ENCODE results near the gene CPNE9.

The CPNE9 gene

DNA sequence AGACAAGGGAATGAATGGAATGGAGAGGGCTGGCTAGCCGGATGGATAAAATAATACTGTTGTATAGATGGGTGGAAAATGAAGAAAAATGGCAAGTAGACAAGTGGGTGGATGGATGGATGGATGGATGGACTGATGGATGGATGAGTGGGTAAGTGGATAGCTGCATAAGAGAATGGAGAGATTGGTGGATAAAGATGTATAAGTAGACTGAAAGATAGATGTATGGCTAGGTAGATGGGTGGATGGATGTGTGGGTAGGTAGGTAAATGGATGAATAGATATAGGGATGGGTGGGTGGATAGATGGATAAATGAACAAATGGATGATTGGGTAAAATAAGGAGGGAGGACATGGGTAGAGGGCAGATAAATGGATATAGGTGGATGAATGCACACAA, 13.9 kb downstream of the CPNE9 start:
- DNase-seq, result no peak

GRCh38 chr3:9718118-9718517, 14.5 kb downstream of the CPNE9 start:
- no peak for DNase-seq

DNA sequence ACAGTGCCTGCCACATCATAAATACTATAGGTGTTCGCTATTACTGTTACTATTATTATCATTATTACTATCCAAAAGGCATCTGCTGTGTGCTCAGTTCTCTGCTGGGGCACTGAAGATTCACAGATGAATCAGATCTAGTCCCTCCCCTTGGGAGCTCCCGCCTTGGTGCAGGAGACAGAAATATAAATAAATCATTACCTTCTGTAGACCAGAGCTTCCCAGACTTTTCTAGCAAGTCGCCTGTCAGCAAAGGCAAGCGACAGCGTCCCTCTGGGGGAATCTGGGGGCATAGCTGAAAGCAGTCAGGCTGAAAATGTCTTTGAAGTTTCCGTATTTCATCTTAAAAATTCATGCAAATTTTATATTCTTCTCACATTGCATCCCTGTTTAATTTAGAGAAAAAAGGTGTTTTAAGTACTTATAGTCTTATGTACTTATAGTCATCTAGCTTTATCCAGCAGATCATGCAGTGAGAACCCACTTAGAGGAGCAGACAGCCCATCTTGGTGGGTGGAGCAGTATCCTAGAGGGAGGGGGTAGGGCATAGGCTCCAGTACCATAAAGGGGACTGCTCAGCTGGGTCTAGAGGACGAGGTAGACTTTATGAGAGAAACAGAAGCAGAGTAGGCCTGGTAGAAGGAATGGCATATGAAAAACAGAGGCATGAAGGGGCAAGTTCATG, 17.5 kb downstream of the CPNE9 start:
- peak; percentile 45 for DNase-seq

GRCh38 chr3:9721700-9722060, 18.0 kb downstream of the CPNE9 start:
- DNase-seq, result no peak

DNA sequence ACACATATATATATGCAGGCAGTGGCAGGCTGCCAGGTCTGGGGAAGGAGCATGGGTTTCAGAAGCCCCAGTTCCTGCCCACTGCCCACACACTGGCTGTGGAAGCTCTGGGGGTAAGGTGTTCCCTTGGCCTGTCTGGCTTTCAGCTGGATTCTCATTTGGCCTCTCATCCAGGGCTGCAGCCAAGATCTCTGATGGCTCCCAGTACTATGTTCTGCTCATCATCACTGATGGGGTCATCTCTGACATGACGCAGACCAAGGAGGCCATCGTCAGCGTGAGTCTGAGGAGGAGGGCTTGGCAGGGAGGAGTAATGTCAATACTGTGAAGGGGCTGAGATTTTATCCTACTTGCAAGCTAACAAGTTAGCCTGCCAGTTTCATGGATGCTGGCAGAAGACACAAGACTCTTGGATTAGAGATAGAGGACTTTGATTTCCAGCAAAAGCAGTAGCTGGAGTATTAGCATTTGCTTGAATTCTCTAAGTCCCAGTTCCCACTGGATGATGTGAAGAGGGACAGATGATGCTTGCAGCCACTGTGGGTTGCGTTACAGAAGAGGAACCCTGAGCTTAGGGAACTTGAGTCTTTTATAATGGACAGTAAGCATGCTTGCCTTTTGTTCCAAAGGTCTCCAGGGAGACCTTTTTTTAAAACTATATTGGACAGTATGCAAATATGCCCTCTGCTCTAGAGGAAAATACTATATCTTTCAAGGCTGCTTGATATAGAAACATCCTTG, 22.3 kb downstream of the CPNE9 start:
- DNase-seq, result no peak

GRCh38 chr3:9727041-9727595, 23.5 kb downstream of the CPNE9 start:
- DNase-seq, result no peak

GRCh38 chr3:9727743-9728142, 24.1 kb downstream of the CPNE9 start:
- DNase-seq, result no peak

DNA sequence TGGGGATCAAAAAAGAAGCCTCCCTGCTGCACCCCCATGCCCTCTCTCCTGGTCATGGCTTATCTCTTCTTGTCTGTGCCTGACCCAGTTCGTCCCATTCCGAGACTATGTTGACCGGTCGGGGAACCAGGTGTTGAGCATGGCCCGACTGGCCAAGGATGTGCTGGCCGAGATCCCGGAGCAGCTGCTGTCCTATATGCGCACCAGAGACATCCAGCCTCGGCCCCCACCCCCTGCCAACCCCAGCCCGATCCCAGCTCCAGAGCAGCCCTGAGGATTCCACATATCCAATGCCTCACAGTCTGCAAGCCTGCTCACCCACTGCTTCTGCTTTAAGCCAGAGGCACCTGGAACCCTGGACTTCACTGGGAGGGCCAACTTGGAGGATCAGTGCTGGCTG, 25.8 kb downstream of the CPNE9 start:
- no peak for DNase-seq

- DNase-seq, result no peak
These were observed 27.1 kb downstream of the CPNE9 start for GRCh38 chr3:9730657-9731205.

- peak; percentile 87 for DNase-seq
These were observed 27.8 kb downstream of the CPNE9 start, which contains the start of gene BRPF1 for GRCh38 chr3:9731206-9732079. Gene BRPF1 (plus strand): TSS chr3:9731735. CDS start chr3:9734141, 2,406 bp downstream.

DNA sequence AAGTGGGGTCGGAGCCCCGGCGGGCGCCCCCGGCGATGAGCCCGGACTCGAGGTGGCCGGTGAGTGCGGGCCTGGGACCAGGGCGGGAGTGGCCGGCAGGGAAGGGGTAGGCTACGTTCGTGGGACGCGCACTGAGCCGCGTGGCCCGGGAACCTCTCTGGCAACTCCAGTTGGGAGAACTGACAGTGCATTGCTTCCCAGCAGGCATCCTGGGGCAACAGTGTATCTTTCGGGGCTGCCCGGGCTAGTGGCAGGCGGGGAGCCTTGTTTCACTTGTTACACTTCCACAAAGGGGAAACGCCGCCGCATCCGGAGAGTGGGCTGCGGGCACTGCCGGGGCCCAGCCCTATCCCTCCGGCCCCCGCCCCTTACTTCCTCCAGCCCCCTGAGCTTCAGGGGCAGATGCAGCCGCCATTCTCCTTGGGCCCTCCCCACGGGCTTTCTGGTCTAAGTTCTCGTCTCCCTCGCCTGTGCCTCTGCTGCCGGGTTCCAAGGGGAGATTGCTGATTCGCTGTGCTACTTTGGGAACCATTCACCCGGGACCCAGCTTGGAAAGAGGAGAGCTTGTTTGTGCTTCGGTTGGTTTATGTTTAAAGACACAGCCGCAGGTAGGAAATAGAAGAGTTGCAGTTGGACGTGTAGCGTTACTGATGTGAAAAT, 28.6 kb downstream of the CPNE9 start:
- no peak for DNase-seq

GRCh38 chr3:9732740-9733115, 29.1 kb downstream of the CPNE9 start:
- DNase-seq, result no peak

DNA sequence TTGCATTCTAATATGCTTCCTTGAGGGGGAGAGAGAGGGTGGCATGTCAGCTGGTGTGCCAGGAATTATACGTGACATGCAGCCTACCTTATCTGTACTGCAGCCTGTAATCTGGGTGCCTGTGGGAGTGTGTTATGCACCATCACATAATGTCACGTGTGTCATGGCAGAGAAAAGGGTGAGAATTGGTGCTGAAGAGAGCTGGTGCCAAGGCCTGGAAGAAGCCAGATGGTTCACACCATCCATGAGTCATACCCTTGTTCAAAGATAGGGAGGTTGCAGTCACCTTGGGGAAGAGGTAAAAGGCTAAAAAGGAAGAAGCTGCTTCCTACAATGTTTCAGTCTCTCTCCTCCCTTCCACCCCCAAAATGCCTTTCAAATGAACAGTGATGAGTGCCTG, 33.2 kb downstream of the CPNE9 start:
- no peak for DNase-seq

DNA sequence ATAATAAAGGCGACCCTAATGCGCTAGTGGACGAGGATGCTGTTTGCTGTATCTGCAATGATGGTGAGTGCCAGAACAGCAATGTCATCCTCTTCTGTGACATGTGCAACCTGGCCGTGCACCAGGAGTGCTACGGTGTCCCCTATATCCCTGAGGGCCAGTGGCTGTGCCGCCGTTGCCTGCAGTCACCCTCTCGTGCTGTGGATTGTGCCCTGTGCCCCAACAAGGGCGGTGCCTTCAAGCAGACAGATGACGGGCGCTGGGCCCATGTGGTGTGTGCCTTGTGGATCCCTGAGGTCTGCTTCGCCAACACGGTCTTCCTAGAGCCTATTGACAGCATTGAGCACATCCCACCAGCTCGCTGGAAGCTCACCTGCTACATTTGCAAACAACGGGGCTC, 35.5 kb downstream of the CPNE9 start:
- DNase-seq, result no peak

- no peak for DNase-seq
These were observed 38.9 kb downstream of the CPNE9 start for GRCh38 chr3:9742560-9742959.

GRCh38 chr3:9743548-9743947, 39.9 kb downstream of the CPNE9 start:
- no peak for DNase-seq

DNA sequence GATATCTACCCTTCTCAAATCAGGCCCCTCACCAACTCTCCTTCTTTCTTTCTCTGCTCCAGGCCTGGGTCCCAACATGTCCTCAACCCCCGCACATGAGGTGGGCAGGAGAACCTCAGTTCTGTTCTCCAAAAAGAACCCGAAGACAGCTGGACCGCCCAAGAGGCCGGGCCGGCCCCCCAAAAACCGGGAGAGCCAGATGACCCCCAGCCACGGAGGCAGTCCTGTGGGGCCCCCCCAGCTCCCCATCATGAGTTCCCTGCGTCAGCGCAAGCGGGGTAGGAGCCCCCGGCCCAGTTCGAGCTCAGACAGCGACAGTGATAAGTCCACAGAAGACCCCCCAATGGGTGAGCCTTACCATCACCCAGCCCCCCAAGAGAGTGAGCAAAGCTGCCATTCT, 40.5 kb downstream of the CPNE9 start:
- DNase-seq, result no peak

GRCh38 chr3:9745521-9745920, 41.9 kb downstream of the CPNE9 start:
- no peak for DNase-seq

DNA sequence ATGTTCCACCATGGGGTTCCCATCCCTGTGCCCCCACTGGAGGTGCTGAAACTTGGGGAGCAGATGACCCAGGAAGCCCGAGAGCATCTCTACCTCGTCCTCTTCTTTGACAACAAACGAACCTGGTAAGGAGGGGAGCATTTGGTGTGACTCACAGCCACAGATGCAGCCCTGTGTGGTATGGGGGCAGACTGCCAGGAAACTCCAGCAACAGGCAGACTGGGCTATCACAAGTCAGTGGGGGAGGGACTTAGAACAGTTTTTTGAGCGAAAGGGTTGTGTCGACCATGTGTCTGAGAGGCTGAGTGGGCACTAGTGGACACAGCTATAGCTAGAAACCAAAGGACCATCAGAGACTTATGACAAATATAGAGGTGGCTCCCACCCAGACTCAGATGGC, 42.7 kb downstream of the CPNE9 start:
- DNase-seq, result no peak

DNA sequence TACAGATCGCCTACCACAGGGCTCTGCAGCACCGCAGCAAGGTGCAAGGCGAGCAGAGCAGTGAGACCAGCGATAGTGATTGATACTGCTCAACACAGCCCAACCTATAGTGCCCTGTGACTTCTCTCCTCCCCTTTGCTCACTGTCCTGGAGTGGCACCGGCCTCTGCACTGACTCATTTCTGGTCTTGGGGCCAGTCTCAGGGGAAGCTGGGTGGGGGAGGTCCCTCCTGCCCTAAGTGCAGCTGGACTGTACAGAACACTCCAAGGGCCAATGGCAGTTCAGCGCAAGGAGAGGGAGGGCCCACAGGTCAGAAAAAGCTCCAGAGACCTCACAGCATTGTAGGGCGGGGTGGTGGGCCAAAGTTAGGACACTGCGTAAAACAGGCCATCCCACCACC, 43.6 kb downstream of the CPNE9 start:
- DNase-seq, result no peak

DNA sequence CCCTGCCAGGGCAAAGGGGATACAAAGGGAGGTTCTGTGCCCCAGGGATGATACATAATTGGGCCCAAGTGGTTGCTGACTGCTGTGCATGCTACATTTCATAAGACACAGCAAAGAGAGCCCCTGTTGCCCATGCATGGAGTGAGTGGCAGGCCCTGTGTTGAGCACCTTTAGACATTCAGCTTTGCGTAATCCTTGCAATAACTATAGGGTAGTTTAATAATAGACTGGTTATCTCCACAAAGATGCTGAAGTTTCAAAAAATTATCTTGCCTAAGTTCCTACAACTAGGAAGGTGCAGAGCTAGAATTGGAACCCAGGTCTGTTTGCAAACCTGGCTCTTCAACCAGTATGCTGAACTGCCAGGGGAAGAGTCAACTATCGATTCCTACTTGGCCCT, 44.4 kb downstream of the CPNE9 start:
- no peak for DNase-seq

DNA sequence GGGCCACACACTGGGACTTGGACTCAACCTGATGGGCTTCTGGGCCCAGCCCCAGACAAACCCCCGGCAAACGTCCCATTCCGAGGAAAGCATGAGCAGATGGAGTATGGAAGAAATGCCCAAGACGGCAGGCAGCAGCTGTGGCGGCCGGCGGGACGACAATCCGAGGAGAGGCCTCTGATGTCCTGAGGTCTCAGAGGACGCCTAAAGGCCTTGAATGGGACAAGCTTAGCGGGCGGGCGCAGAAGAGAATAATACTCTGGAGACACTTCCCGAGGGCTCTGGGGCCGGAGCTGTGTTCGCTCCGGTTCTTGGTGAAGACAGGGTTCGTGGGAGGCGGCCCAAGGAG, 45.6 kb downstream of the CPNE9 start:
- no peak for DNase-seq
